ENCODE measurements around the gene CACNA2D3.
"Not testable (repeated sequence)": the region's sequence is repeated elsewhere in the genome, so short reads cannot be mapped to it uniquely, and the experiment has no call there.

The CACNA2D3 gene

GRCh38 chr3:54390582-54390981 lies 268.2 kb downstream of the CACNA2D3 start:
- FAIRE-seq, result no peak

GRCh38 chr3:54393150-54393549 lies 270.8 kb downstream of the CACNA2D3 start:
- no peak for FAIRE-seq

- FAIRE-seq, result no peak
These were observed 286.0 kb downstream of the CACNA2D3 start for GRCh38 chr3:54408328-54408727.

- FAIRE-seq, result no peak
These were observed 299.6 kb downstream of the CACNA2D3 start for GRCh38 chr3:54421943-54422342.

- FAIRE-seq, result no peak
These were observed 301.9 kb downstream of the CACNA2D3 start for GRCh38 chr3:54424292-54424691.

- no peak for FAIRE-seq
These were observed 304.0 kb downstream of the CACNA2D3 start for GRCh38 chr3:54426381-54426780.

GRCh38 chr3:54427501-54427900 lies 305.1 kb downstream of the CACNA2D3 start:
- no peak for FAIRE-seq

GRCh38 chr3:54427941-54428871 lies 305.9 kb downstream of the CACNA2D3 start:
- FAIRE-seq, result peak; percentile 97

- no peak for FAIRE-seq
These were observed 310.6 kb downstream of the CACNA2D3 start for GRCh38 chr3:54432975-54433374.

- FAIRE-seq, result no peak
These were observed 311.5 kb downstream of the CACNA2D3 start for GRCh38 chr3:54433846-54434245.

- FAIRE-seq, result no peak
These were observed 312.4 kb downstream of the CACNA2D3 start for GRCh38 chr3:54434756-54435155.

GRCh38 chr3:54437271-54437670 lies 314.9 kb downstream of the CACNA2D3 start:
- no peak for FAIRE-seq

- no peak for FAIRE-seq
These were observed 321.3 kb downstream of the CACNA2D3 start for GRCh38 chr3:54443561-54444161.

GRCh38 chr3:54445630-54446029 lies 323.3 kb downstream of the CACNA2D3 start:
- FAIRE-seq, result no peak

- no peak for FAIRE-seq
These were observed 325.1 kb downstream of the CACNA2D3 start for GRCh38 chr3:54447427-54447826.

- no peak for FAIRE-seq
These were observed 332.5 kb downstream of the CACNA2D3 start for GRCh38 chr3:54454806-54455205.

- no peak for FAIRE-seq
These were observed 336.0 kb downstream of the CACNA2D3 start for GRCh38 chr3:54458357-54458756.

- FAIRE-seq, result not testable (repeated sequence)
These were observed 342.2 kb downstream of the CACNA2D3 start for GRCh38 chr3:54464554-54464953.

- no peak for FAIRE-seq
These were observed 354.5 kb downstream of the CACNA2D3 start for GRCh38 chr3:54476891-54477290.

- no peak for FAIRE-seq
These were observed 359.4 kb downstream of the CACNA2D3 start for GRCh38 chr3:54481606-54482365.

- no peak for FAIRE-seq
These were observed 362.0 kb downstream of the CACNA2D3 start for GRCh38 chr3:54484334-54484733.

GRCh38 chr3:54486317-54486716 lies 364.0 kb downstream of the CACNA2D3 start:
- FAIRE-seq, result no peak

GRCh38 chr3:54488297-54488696 lies 365.9 kb downstream of the CACNA2D3 start:
- no peak for FAIRE-seq

- FAIRE-seq, result no peak
These were observed 371.9 kb downstream of the CACNA2D3 start for GRCh38 chr3:54494209-54494608.
